ENCODE measurements around the gene NAV2.

NAV2 gene

GRCh38 chr11:19845626-19846025, 133.0 kb downstream of the NAV2 start:
- H3K27me3 ChIP-seq (ENCODE audit: insufficient read depth, low read length, poor library complexity): peaks cover 20% of the 10 kb centered on the region
- no peak overlapping the region for H2AFZ ChIP-seq (ENCODE audit: low read depth, low read length)
- H3K27ac ChIP-seq (ENCODE audit: low read length): no peak overlapping the region
- H3K36me3 ChIP-seq (ENCODE audit: insufficient read depth, low read length): no peaks in the 10 kb centered on the region
- H3K79me2 ChIP-seq (ENCODE audit: insufficient read depth, low read length): no peaks in the 10 kb centered on the region
- ATAC-seq (ENCODE audit: insufficient read depth, low read depth): no peak
- DNase-seq: no peak
- no peak overlapping the region for H3K9ac ChIP-seq (ENCODE audit: low read depth, low read length)
- H3K9me3 ChIP-seq (ENCODE audit: insufficient read depth, low read length, severe bottlenecking): no peaks in the 10 kb centered on the region
- no peaks in the 10 kb centered on the region for H3K4me1 ChIP-seq (ENCODE audit: insufficient read depth, low read length)
- H3K4me2 ChIP-seq (ENCODE audit: insufficient read depth, low read length): no peak overlapping the region
- no peak overlapping the region for H3K4me3 ChIP-seq (ENCODE audit: low read depth in 1 of 2, low read length in 2 of 2)
- TF ChIP-seq EZH2 (IDR thresholded peaks at IDR 0.05; ENCODE audit: borderline replicate concordance, low read depth, low read length, severe bottlenecking) (no peak), CTCF (IDR thresholded peaks at IDR 0.05; ENCODE audit: borderline replicate concordance, extremely low read depth, low read length, poor library complexity, severe bottlenecking) (no peak)
- no peaks in the 10 kb centered on the region for H4K20me1 ChIP-seq (ENCODE audit: insufficient read depth, low read length)

DNA sequence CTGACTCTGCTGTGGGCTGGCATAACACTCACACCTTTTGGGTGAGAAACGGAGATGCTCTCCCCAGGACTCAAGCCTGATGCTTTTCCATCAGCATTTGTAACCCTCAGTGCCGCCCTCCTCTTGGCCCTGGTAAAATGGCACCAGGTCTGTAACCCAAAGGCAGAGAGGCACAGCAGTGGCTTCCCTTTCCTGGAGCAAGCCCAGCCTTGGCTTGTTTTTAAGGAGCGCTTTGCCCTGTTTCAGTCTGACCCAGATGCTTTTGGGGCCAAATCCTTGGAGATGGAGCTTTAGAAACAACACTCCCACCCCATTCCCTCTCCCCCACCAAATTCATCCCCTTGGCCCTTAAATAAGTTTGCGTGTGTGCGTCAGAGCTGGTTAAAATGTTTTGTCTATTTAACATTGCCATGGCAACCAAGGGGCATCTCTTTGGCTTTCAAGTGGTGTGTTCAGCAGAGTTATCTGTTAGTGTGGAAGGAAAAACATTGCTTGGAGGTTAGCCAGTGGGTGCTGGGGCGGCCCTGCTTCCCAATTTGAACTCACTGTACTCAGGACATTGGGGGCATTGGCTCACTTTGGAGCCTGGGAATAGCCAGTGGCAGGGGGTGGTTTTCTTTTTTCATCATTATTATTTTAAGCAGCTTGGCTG, 134.1 kb downstream of the NAV2 start:
- ATAC-seq (ENCODE audit: insufficient read depth, low read depth) (no peak), DNase-seq (no peak)
- no peak overlapping the region for H3K4me3 ChIP-seq (ENCODE audit: low read depth in 1 of 2, low read length in 2 of 2)
- no peak overlapping the region for H3K4me2 ChIP-seq (ENCODE audit: insufficient read depth, low read length)
- H3K36me3 ChIP-seq (ENCODE audit: insufficient read depth, low read length): no peaks in the 10 kb centered on the region
- no peak overlapping the region for H2AFZ ChIP-seq (ENCODE audit: low read depth, low read length)
- H3K4me1 ChIP-seq (ENCODE audit: insufficient read depth, low read length): no peaks in the 10 kb centered on the region
- no peaks in the 10 kb centered on the region for H3K9me3 ChIP-seq (ENCODE audit: insufficient read depth, low read length, severe bottlenecking)
- TF ChIP-seq CTCF (IDR thresholded peaks at IDR 0.05; ENCODE audit: borderline replicate concordance, extremely low read depth, low read length, poor library complexity, severe bottlenecking): no peak
- TF ChIP-seq EZH2 (IDR thresholded peaks at IDR 0.05; ENCODE audit: borderline replicate concordance, low read depth, low read length, severe bottlenecking): no peak
- no peak overlapping the region for H3K9ac ChIP-seq (ENCODE audit: low read depth, low read length)
- H3K79me2 ChIP-seq (ENCODE audit: insufficient read depth, low read length): no peaks in the 10 kb centered on the region
- H3K27ac ChIP-seq (ENCODE audit: low read length): no peak overlapping the region
- H3K27me3 ChIP-seq (ENCODE audit: insufficient read depth, low read length, poor library complexity): peaks cover 20% of the 10 kb centered on the region
- H4K20me1 ChIP-seq (ENCODE audit: insufficient read depth, low read length): no peaks in the 10 kb centered on the region

- TF ChIP-seq CTCF (IDR thresholded peaks at IDR 0.05; ENCODE audit: borderline replicate concordance, extremely low read depth, low read length, poor library complexity, severe bottlenecking) (no peak), EZH2 (IDR thresholded peaks at IDR 0.05; ENCODE audit: borderline replicate concordance, low read depth, low read length, severe bottlenecking) (no peak)
- H3K4me3 ChIP-seq (ENCODE audit: low read depth in 1 of 2, low read length in 2 of 2): no peak overlapping the region
- no peaks in the 10 kb centered on the region for H3K4me1 ChIP-seq (ENCODE audit: insufficient read depth, low read length)
- H4K20me1 ChIP-seq (ENCODE audit: insufficient read depth, low read length): no peaks in the 10 kb centered on the region
- no peak overlapping the region for H3K4me2 ChIP-seq (ENCODE audit: insufficient read depth, low read length)
- no peak overlapping the region for H3K27ac ChIP-seq (ENCODE audit: low read length)
- H3K79me2 ChIP-seq (ENCODE audit: insufficient read depth, low read length): no peaks in the 10 kb centered on the region
- no peak for DNase-seq
- no peaks in the 10 kb centered on the region for H3K9me3 ChIP-seq (ENCODE audit: insufficient read depth, low read length, severe bottlenecking)
- peaks cover 13% of the 10 kb centered on the region for H3K27me3 ChIP-seq (ENCODE audit: insufficient read depth, low read length, poor library complexity)
- no peak overlapping the region for H3K9ac ChIP-seq (ENCODE audit: low read depth, low read length)
- no peak for ATAC-seq (ENCODE audit: insufficient read depth, low read depth)
- no peak overlapping the region for H2AFZ ChIP-seq (ENCODE audit: low read depth, low read length)
- no peaks in the 10 kb centered on the region for H3K36me3 ChIP-seq (ENCODE audit: insufficient read depth, low read length)
Observed at GRCh38 chr11:19848219-19848618, 135.6 kb downstream of the NAV2 start.

All from DND-41 (cell line).